Progenitor cell of endocrine pancreas (in vitro differentiated cells): ENCODE data around the gene ABCC12. TPM values are rescaled to one million over a fixed set of nuclear protein-coding genes. Genes with fewer than 3 reads are reported as not detected.

Experiments
- DNase-seq: peaks from one replicate; pipeline ENCODE4 v3.0.0; 2021; ENCODE audit warnings: low spot score; ENCODE audit not compliant: unreplicated experiment
- H3K27ac Mint-ChIP-seq: 2 replicates; pipeline ENCODE4 v1.8.0; 2021; ENCODE audit warnings: mild to moderate bottlenecking, moderate library complexity, mixed read lengths
- H3K27me3 Mint-ChIP-seq: 2 replicates; pipeline ENCODE4 v1.8.0; 2021; ENCODE audit warnings: mixed read lengths
- H3K36me3 Mint-ChIP-seq: 2 replicates; pipeline ENCODE4 v1.8.0; 2022; ENCODE audit warnings: mixed read lengths; ENCODE audit not compliant: insufficient read depth
- H3K4me1 Mint-ChIP-seq: 2 replicates; pipeline ENCODE4 v1.8.0; 2021; ENCODE audit warnings: low read depth, mixed read lengths
- H3K4me3 Mint-ChIP-seq: 2 replicates; pipeline ENCODE4 v1.8.0; 2021; ENCODE audit warnings: low read depth, mild to moderate bottlenecking, moderate library complexity, mixed read lengths
- H3K9me3 Mint-ChIP-seq: 2 replicates; pipeline ENCODE4 v1.8.0; 2021; ENCODE audit warnings: low read depth, mixed read lengths
- CTCF ChIP-seq: fragments of 200-600 bp; sonication (generic); IDR thresholded peaks from one replicate; pipeline ENCODE4 v1.5.0; 2021; ENCODE audit warnings: antibody characterized with exemption, mild to moderate bottlenecking; ENCODE audit not compliant: unreplicated experiment
- total RNA-seq: library from RNA; stranded (reverse); gene quantifications from 2 replicates; pipeline ENCODE4 v1.2.1, GENCODE V29; 2021

ABCC12 gene
- total RNA-seq, 1 donor from 2014 or later: 1.6 TPM

- Mint-ChIP-seq H3K27me3 (peaks cover 3% of the 10 kb centered on the region), H3K4me1 (no peaks in the 10 kb centered on the region), H3K27ac (no peak overlapping the region), H3K36me3 (no peaks in the 10 kb centered on the region), H3K9me3 (no peaks in the 10 kb centered on the region), H3K4me3 (no peak overlapping the region)
- TF ChIP-seq CTCF: no peak
- DNase-seq: no peak
Measured at GRCh38 chr16:48157794-48158193, 2.0 kb upstream of the ABCC12 start.

GRCh38 chr16:48157302-48157701 is 1.5 kb upstream of the ABCC12 start:
- no peak overlapping the region for H3K27ac Mint-ChIP-seq
- H3K9me3 Mint-ChIP-seq: no peaks in the 10 kb centered on the region
- H3K4me3 Mint-ChIP-seq: no peak overlapping the region
- peaks cover 3% of the 10 kb centered on the region for H3K27me3 Mint-ChIP-seq
- H3K4me1 Mint-ChIP-seq: no peaks in the 10 kb centered on the region
- no peaks in the 10 kb centered on the region for H3K36me3 Mint-ChIP-seq
- TF ChIP-seq CTCF: no peak
- no peak for DNase-seq

GRCh38 chr16:48156790-48157209 is 1.0 kb upstream of the ABCC12 start:
- TF ChIP-seq CTCF: peak; percentile 98
- Mint-ChIP-seq H3K27ac (no peak overlapping the region), H3K36me3 (no peaks in the 10 kb centered on the region), H3K4me3 (no peak overlapping the region), H3K4me1 (no peaks in the 10 kb centered on the region), H3K27me3 (peaks cover 3% of the 10 kb centered on the region), H3K9me3 (no peaks in the 10 kb centered on the region)
- DNase-seq: peak; percentile 92

GRCh38 chr16:48153774-48154173 is 2.0 kb downstream of the ABCC12 start:
- Mint-ChIP-seq H3K4me1 (no peaks in the 10 kb centered on the region), H3K36me3 (no peaks in the 10 kb centered on the region), H3K4me3 (no peak overlapping the region), H3K27me3 (peaks cover 3% of the 10 kb centered on the region), H3K9me3 (no peaks in the 10 kb centered on the region), H3K27ac (no peak overlapping the region)
- no peak for DNase-seq
- no peak for TF ChIP-seq CTCF

GRCh38 chr16:48152226-48152625 is 3.6 kb downstream of the ABCC12 start:
- TF ChIP-seq CTCF: no peak
- DNase-seq: no peak
- Mint-ChIP-seq H3K4me3 (no peak overlapping the region), H3K4me1 (no peaks in the 10 kb centered on the region), H3K27ac (no peak overlapping the region), H3K9me3 (no peaks in the 10 kb centered on the region), H3K27me3 (peaks cover 3% of the 10 kb centered on the region), H3K36me3 (no peaks in the 10 kb centered on the region)
